ENCODE data around the gene SCGN.

DNA sequence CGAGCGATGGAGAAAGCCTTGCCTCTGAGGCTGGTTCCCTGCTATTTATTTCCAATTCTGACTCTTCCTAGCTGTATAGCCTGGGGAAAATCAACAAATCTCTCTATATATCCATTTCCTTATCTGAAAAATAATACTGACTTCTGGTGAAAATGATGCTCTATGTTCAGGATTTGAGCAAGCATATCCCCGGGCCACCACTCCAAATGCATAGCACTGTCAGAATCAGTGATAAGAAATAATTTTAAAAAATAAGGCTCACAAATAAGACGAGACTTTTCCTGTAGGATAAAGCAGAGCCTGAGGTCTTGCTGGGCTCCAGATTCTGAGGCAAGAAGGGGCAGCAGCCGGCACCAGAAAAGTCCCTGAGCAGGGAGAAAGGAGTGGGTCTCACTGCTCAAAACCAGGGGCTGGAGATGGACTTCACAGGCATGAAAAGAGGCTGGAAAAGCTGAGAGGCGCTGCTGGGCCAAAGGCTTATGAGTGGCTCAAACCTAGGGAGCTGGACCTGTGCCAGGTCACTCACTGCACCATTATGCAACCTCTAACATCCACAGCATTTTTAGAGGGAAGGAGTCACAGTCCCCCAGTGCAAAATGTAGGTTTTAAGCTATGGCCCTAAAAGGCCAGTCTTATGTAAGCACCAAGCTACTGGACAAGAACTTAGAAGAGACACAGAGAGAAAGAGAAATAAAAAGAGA, 54.4 kb downstream of the SCGN start:
- TF ChIP-seq POLR2A (IDR thresholded peaks at IDR 0.05; ENCODE audit: low read length) = no peak
- TF ChIP-seq GATA1 (IDR thresholded peaks at IDR 0.05; ENCODE audit: low read depth, low read length) = no peak
